Gastroesophageal sphincter (tissue), 3 donors: ENCODE results near the gene OTULIN.

Experiments
- CTCF ChIP-seq, 4 experiments: fragments of 200-600 bp in 2 of 4; fragments of 450-650 bp in 2 of 4; sonication (generic) in 1 of 4; IDR thresholded peaks; one replicate each; pipeline ENCODE4 v1.5.1; 2017 to 2019; ENCODE audit warnings: antibody characterized with exemption in 4 of 4, mild to moderate bottlenecking in 2 of 4, moderate library complexity in 2 of 4
- POLR2AphosphoS5 ChIP-seq: sonication (generic); formaldehyde crosslinking; IDR thresholded peaks from one replicate; pipeline ENCODE4 v1.6.1; 2017; ENCODE audit warnings: antibody characterized with exemption

- no peak for TF ChIP-seq POLR2AphosphoS5
- TF ChIP-seq CTCF (IDR thresholded peaks at IDR 0.05) = no peak
Observed at GRCh38 chr5:14678773-14679334, 14.3 kb downstream of the OTULIN start.
